HG03520 (cell line): ENCODE results near the gene VWCE.
A peak's percentile ranks its signal among the peaks of the same experiment; 100 is the strongest.

Experiments
- ATAC-seq: cut with Tn5 transposase; IDR thresholded peaks from one replicate; pipeline ENCODE4 v1.9.1; 2021; ENCODE audit warnings: mild to moderate bottlenecking, moderate library complexity; ENCODE audit not compliant: unreplicated experiment

Gene VWCE

GRCh38 chr11:61294717-61295595 lies at the start of gene VWCE:
TSS of gene VWCE (minus strand) at chr11:61295316. CDS start at chr11:61295037, 279 bp downstream.
- ATAC-seq = peak; percentile 81

GRCh38 chr11:61343792-61344745 lies 49.0 kb upstream of the VWCE start:
- no peak for ATAC-seq

GRCh38 chr11:61342207-61342803 lies 47.2 kb upstream of the VWCE start:
- no peak for ATAC-seq

GRCh38 chr11:61341706-61342105 lies 46.6 kb upstream of the VWCE start:
- no peak for ATAC-seq

GRCh38 chr11:61340979-61341378 lies 45.9 kb upstream of the VWCE start:
- no peak for ATAC-seq

GRCh38 chr11:61339490-61339878 lies 44.4 kb upstream of the VWCE start:
- ATAC-seq = no peak

- ATAC-seq = no peak
These were observed 43.8 kb upstream of the VWCE start for GRCh38 chr11:61338783-61339489.

- ATAC-seq = no peak
These were observed 42.8 kb upstream of the VWCE start for GRCh38 chr11:61337706-61338470.

GRCh38 chr11:61336171-61336935 lies 41.2 kb upstream of the VWCE start:
- ATAC-seq = no peak

GRCh38 chr11:61335355-61335710 lies 40.2 kb upstream of the VWCE start:
- no peak for ATAC-seq

GRCh38 chr11:61334434-61335354 lies 39.6 kb upstream of the VWCE start:
- ATAC-seq = no peak

- ATAC-seq = no peak
These were observed 38.7 kb upstream of the VWCE start for GRCh38 chr11:61333550-61334433.

GRCh38 chr11:61332797-61333549 lies 37.9 kb upstream of the VWCE start, which contains the start of the genes DDB1 and TKFC:
TSS of gene DDB1 (minus strand) at chr11:61333105. CDS start at chr11:61332968, 137 bp downstream.
TSS of gene TKFC (plus strand) at chr11:61333228. CDS start at chr11:61334729, 1,501 bp downstream.
- peak; percentile 87 for ATAC-seq

GRCh38 chr11:61332281-61332796 lies 37.2 kb upstream of the VWCE start:
- no peak for ATAC-seq

GRCh38 chr11:61331651-61332050 lies 36.5 kb upstream of the VWCE start:
- ATAC-seq = no peak

GRCh38 chr11:61329871-61330270 lies 34.8 kb upstream of the VWCE start:
- no peak for ATAC-seq
